Fibroblast of peridontal ligament (primary cell): ENCODE results near the gene FOXO3B.
A peak's percentile ranks its signal among the peaks of the same experiment; 100 is the strongest.
"Not testable (repeated sequence)": the region's sequence is repeated elsewhere in the genome, so short reads cannot be mapped to it uniquely, and the experiment has no call there.

ENCODE experiments used
- DNase-seq: peaks from one replicate; pipeline ENCODE4 v3.0.0-alpha.2; 2010; ENCODE audit errors: extremely low read depth

Gene FOXO3B

GRCh38 chr17:18681767-18682571 is at the start of gene FOXO3B:
TSS of gene FOXO3B (minus strand) at chr17:18682314. CDS start at chr17:18681651, 663 bp downstream.
- DNase-seq: peak; percentile 90

GRCh38 chr17:18723509-18723908 is 41.4 kb upstream of the FOXO3B start:
- not testable (repeated sequence) for DNase-seq

- not testable (repeated sequence) for DNase-seq
Measured at GRCh38 chr17:18722612-18723011, 40.5 kb upstream of the FOXO3B start.

GRCh38 chr17:18721775-18722547 is 39.8 kb upstream of the FOXO3B start:
- not testable (repeated sequence) for DNase-seq

GRCh38 chr17:18719428-18720110 is 37.5 kb upstream of the FOXO3B start:
- DNase-seq: not testable (repeated sequence)

- peak; percentile 10 for DNase-seq
Measured at GRCh38 chr17:18718643-18719427, 36.7 kb upstream of the FOXO3B start.

GRCh38 chr17:18712354-18712999 is 30.4 kb upstream of the FOXO3B start:
- DNase-seq: peak; percentile 71

GRCh38 chr17:18708215-18708614 is 26.1 kb upstream of the FOXO3B start:
- not testable (repeated sequence) for DNase-seq

GRCh38 chr17:18705955-18706354 is 23.8 kb upstream of the FOXO3B start:
- not testable (repeated sequence) for DNase-seq

- not testable (repeated sequence) for DNase-seq
Measured at GRCh38 chr17:18698473-18699103, 16.5 kb upstream of the FOXO3B start.

- DNase-seq: not testable (repeated sequence)
Measured at GRCh38 chr17:18695143-18695542, 13.0 kb upstream of the FOXO3B start.

- not testable (repeated sequence) for DNase-seq
Measured at GRCh38 chr17:18682668-18683067, 554 bp upstream of the FOXO3B start.

- DNase-seq: not testable (repeated sequence)
Measured at GRCh38 chr17:18677381-18677780, 4.7 kb downstream of the FOXO3B start.

GRCh38 chr17:18676928-18677327 is 5.2 kb downstream of the FOXO3B start:
- DNase-seq: not testable (repeated sequence)

- DNase-seq: not testable (repeated sequence)
Measured at GRCh38 chr17:18672395-18673227, 9.5 kb downstream of the FOXO3B start.

GRCh38 chr17:18668625-18669024 is 13.5 kb downstream of the FOXO3B start:
- DNase-seq: not testable (repeated sequence)

GRCh38 chr17:18667535-18667934 is 14.6 kb downstream of the FOXO3B start:
- DNase-seq: not testable (repeated sequence)

- DNase-seq: not testable (repeated sequence)
Measured at GRCh38 chr17:18666326-18666725, 15.8 kb downstream of the FOXO3B start.

- DNase-seq: peak; percentile 1
Measured at GRCh38 chr17:18661924-18662624, 20.0 kb downstream of the FOXO3B start.
